Thyroid gland (tissue), 4 donors: Measurements from ENCODE around the gene VTA1. TPM values are rescaled to one million over a fixed set of nuclear protein-coding genes. Genes with fewer than 3 reads are reported as not detected.

Experiments used
- DNase-seq, 2 donors: peaks; one replicate each; pipeline ENCODE4 v3.0.0-alpha.2; 2019
- H3K27ac ChIP-seq, 3 donors: fragments of 200-600 bp; sonication (generic); 1 replicate in 2 of 3; 2 replicates in 1 of 3; pipeline ENCODE4 v1.5.1; 2016 to 2019; ENCODE audit warnings: mild to moderate bottlenecking in 1 of 3, moderate library complexity in 1 of 3
- H3K27me3 ChIP-seq: fragments of 200-600 bp; sonication (generic); one replicate; pipeline ENCODE4 v1.5.1; 2019
- H3K36me3 ChIP-seq, 2 donors: fragments of 200-600 bp; sonication (generic); one replicate each; pipeline ENCODE4 v1.5.1; 2016 to 2019
- H3K4me1 ChIP-seq, 2 donors: fragments of 200-600 bp; sonication (generic); one replicate each; pipeline ENCODE4 v1.5.1; 2017 to 2019
- H3K4me3 ChIP-seq, 3 donors: fragments of 200-600 bp; sonication (generic); replicated peaks in 1 of 3; 1 replicate in 2 of 3; 2 replicates in 1 of 3; pipeline ENCODE4 v1.5.1; 2016; ENCODE audit warnings: mild to moderate bottlenecking in 1 of 3
- H3K9me3 ChIP-seq: fragments of 200-600 bp; sonication (generic); one replicate; pipeline ENCODE4 v1.5.1; 2017
- POLR2A ChIP-seq, 2 donors: fragments of 450-650 bp; IDR thresholded peaks; one replicate each; pipeline ENCODE4 v1.6.1; 2017; ENCODE audit warnings: antibody characterized with exemption in 2 of 2, mild to moderate bottlenecking in 2 of 2, moderate library complexity in 1 of 2
- WGBS, 2 donors: methylation state at CpG; one replicate each; pipeline ENCODE4 v1.1.5; 2017; 5-methylcytosine and 5-hydroxymethylcytosine counted together
- intact Hi-C: fragments of 100-400 bp; cut with DNase I; formaldehyde crosslinking; loops from one replicate; pipeline ENCODE4 v1.15.1; 2023
- total RNA-seq, 4 donors: library from RNA; depleted of rRNA; stranded (reverse); fragments of >200 nt; gene quantifications; one replicate each; pipeline ENCODE4 v1.2.3, GENCODE V29; 2016
- TF ChIP-seq, protein P1 (sequence below), 6 experiments: fragments of 200-600 bp in 3 of 6; fragments of 450-650 bp in 3 of 6; sonication (generic) in 3 of 6; IDR thresholded peaks; one replicate each; pipeline ENCODE4 v1.5.1; 2016 to 2019; ENCODE audit warnings: antibody characterized with exemption in 6 of 6, mild to moderate bottlenecking in 2 of 6, inconsistent platforms in 1 of 6, moderate library complexity in 1 of 6

VTA1 gene
- total RNA-seq, 4 donors from 2014 or later: 33.6 to 54.5 (median 47.0) TPM

DNA sequence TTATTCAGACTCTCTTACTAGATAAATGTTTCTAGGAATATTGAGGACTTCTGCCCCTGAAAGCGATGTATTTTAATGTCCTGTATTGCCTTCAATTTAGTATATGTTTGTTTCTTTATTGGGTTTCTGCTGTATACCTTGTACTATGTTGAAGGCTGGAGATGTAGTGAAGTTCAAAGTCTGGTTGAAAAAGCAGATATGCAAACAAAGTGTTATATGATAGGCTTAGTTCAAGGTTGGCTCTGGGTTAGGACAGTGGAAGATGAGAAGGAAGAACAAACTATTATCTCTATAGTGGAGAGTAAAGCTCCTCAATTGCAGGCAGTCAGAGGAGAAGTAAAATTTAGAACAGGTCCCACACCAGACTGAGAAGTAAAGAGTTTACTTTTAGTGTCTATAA lies 118.4 kb downstream of the VTA1 start:
- Histone ChIP-seq H3K36me3 (no peaks in the 10 kb centered on the region), H3K27me3 (no peaks in the 10 kb centered on the region), H3K9me3 (no peaks in the 10 kb centered on the region), H3K4me1 (no peaks in the 10 kb centered on the region), H3K4me3 (no peak overlapping the region), H3K27ac (no peak overlapping the region)
- intact Hi-C loops: no loop called here
- TF ChIP-seq, protein P1, sequence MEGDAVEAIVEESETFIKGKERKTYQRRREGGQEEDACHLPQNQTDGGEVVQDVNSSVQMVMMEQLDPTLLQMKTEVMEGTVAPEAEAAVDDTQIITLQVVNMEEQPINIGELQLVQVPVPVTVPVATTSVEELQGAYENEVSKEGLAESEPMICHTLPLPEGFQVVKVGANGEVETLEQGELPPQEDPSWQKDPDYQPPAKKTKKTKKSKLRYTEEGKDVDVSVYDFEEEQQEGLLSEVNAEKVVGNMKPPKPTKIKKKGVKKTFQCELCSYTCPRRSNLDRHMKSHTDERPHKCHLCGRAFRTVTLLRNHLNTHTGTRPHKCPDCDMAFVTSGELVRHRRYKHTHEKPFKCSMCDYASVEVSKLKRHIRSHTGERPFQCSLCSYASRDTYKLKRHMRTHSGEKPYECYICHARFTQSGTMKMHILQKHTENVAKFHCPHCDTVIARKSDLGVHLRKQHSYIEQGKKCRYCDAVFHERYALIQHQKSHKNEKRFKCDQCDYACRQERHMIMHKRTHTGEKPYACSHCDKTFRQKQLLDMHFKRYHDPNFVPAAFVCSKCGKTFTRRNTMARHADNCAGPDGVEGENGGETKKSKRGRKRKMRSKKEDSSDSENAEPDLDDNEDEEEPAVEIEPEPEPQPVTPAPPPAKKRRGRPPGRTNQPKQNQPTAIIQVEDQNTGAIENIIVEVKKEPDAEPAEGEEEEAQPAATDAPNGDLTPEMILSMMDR (IDR thresholded peaks at IDR 0.05): no peak
- no peak for TF ChIP-seq POLR2A (IDR thresholded peaks at IDR 0.05)
- WGBS, 2 donors: 95 to 96% methylated on average over 1 of the region's 1 CpG
- no peak for DNase-seq

DNA sequence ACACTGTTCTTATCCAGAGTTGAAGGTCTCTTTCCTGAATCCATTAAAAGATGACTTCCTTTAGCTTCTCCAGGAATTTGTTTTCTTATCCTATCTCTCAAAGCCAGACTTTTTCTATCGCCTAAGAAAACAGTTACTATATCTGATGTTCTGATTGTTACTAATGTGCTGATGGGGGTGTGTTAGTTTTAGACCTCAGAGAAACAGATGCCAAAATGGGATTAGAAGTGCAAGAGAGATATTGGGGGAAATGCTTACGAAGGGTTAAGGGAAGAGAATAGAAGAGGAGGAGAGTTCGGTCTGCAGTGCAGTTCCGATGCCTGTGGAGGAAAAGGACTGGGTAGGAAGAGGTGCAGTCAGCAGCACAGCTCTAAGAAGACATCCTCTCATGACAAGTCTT lies 119.0 kb downstream of the VTA1 start:
- DNase-seq: no peak
- Histone ChIP-seq H3K36me3 (no peaks in the 10 kb centered on the region), H3K4me1 (no peaks in the 10 kb centered on the region), H3K27ac (no peak overlapping the region), H3K4me3 (no peak overlapping the region), H3K27me3 (no peaks in the 10 kb centered on the region), H3K9me3 (no peaks in the 10 kb centered on the region)
- WGBS, 2 donors: 60 to 62% methylated on average over 4 of the region's 4 CpGs
- no peak for TF ChIP-seq POLR2A (IDR thresholded peaks at IDR 0.05)
- TF ChIP-seq, protein P1 (IDR thresholded peaks at IDR 0.05): no peak
- intact Hi-C loops: no loop called here

DNA sequence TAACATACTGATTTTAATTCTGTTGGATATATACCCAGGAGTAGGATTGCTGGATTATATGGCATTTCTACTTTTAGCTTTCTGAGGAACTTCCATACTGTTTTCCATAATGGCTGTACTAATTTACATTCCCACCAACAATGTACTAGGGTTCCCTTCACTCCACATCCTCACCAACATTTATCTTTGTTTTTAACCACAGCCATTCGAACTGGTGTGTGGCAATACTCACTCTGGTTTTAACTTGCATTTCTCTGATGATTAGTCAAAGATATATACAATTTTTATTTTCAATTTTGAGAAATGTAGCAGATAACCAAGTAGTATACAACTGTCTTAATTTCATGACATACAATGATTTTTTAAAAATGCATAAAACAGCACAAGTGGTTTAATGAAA lies 124.4 kb downstream of the VTA1 start:
- TF ChIP-seq, protein P1 (IDR thresholded peaks at IDR 0.05): no peak
- no peak for TF ChIP-seq POLR2A (IDR thresholded peaks at IDR 0.05)
- 75 to 84% methylated on average over 1 of the region's 1 CpG for WGBS, 2 donors
- H3K27me3 ChIP-seq: no peaks in the 10 kb centered on the region
- H3K4me1 ChIP-seq: no peaks in the 10 kb centered on the region
- no peaks in the 10 kb centered on the region for H3K36me3 ChIP-seq
- DNase-seq: no peak
- intact Hi-C loops: no loop called here
- no peak overlapping the region for H3K27ac ChIP-seq
- H3K4me3 ChIP-seq: no peak overlapping the region
- H3K9me3 ChIP-seq: no peaks in the 10 kb centered on the region

Other genes starting within 250 kb of the VTA1 start
- not detected for gene GJE1, start 14.3 kb upstream of the VTA1 start, total RNA-seq
- gene NMBR, start 141 bp upstream of the VTA1 start, total RNA-seq: under 1 TPM in 1 of 4 donors, not detected in 3; 0.33 TPM
- gene ADGRG6, start 154.7 kb downstream of the VTA1 start, total RNA-seq: 10 to 100 TPM in 1 of 4 donors, 1 to 10 TPM in 3; 2.9 to 10.5 (median 7.1) TPM